ENCODE measurements around the gene AADAC.

DNA sequence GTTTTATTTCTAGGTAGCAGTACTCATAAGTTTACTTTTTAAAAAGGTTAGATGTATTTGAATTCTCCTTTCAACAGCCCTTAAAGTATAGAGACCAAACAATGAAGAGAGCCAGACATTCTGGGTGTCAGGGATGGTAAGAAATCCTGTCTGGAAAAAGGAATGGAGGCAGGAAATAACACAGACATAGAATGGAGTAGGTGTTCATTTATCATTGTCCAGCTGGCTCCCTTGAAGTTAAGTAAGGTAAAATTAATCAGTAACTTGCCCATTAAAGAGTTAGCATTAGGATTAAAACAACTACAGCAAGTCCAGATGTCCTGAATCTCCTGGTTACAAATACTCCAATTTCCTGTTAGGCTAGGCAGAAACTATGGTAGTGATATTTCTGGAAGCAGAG is 46.0 kb downstream of the AADAC start:
- no peak for TF ChIP-seq POLR2AphosphoS5 (IDR thresholded peaks at IDR 0.05; ENCODE audit: low read depth, low read length)
- no peak for TF ChIP-seq SIN3A (IDR thresholded peaks at IDR 0.05; ENCODE audit: borderline replicate concordance, insufficient read depth, low read length)
- TF ChIP-seq FOXP2 (optimal IDR thresholded peaks at IDR 0.05; ENCODE audit: borderline replicate concordance, extremely low read depth, extremely low read length, insufficient read depth): no peak
